IPS-NIHi7 (cell line): ENCODE results near the gene EMC1.
A peak's percentile ranks its signal among the peaks of the same experiment; 100 is the strongest.
"Not testable (repeated sequence)": the region's sequence is repeated elsewhere in the genome, so short reads cannot be mapped to it uniquely, and the experiment has no call there.

Experiments
- DNase-seq: peaks from one replicate; pipeline ENCODE4 v3.0.0; 2012; ENCODE audit warnings: mixed read lengths; ENCODE audit errors: extremely low spot score

Gene EMC1

GRCh38 chr1:19260211-19261138 lies 9.2 kb upstream of the EMC1 start:
- DNase-seq: no peak

- no peak for DNase-seq
Observed at GRCh38 chr1:19258353-19258752, 7.0 kb upstream of the EMC1 start.

- no peak for DNase-seq
Observed at GRCh38 chr1:19257178-19257914, 6.0 kb upstream of the EMC1 start.

- not testable (repeated sequence) for DNase-seq
Observed at GRCh38 chr1:19256301-19256700, 5.0 kb upstream of the EMC1 start.

GRCh38 chr1:19255288-19255687 lies 4.0 kb upstream of the EMC1 start:
- no peak for DNase-seq

GRCh38 chr1:19254416-19254815 lies 3.1 kb upstream of the EMC1 start:
- no peak for DNase-seq

GRCh38 chr1:19250629-19251304 lies 557 bp downstream of the EMC1 start:
- DNase-seq: no peak

- peak; percentile 89 for DNase-seq
Observed at GRCh38 chr1:19240673-19241538, 10.4 kb downstream of the EMC1 start.

- DNase-seq: no peak
Observed at GRCh38 chr1:19239876-19240275, 11.4 kb downstream of the EMC1 start.

GRCh38 chr1:19234224-19234623 lies 17.1 kb downstream of the EMC1 start:
- no peak for DNase-seq

GRCh38 chr1:19232524-19232846 lies 18.8 kb downstream of the EMC1 start:
- DNase-seq: peak; percentile 10

- not testable (repeated sequence) for DNase-seq
Observed at GRCh38 chr1:19231736-19232523, 19.4 kb downstream of the EMC1 start.

- DNase-seq: no peak
Observed at GRCh38 chr1:19229828-19230325, 21.4 kb downstream of the EMC1 start.

- no peak for DNase-seq
Observed at GRCh38 chr1:19229229-19229628, 22.1 kb downstream of the EMC1 start.

GRCh38 chr1:19222979-19223824 lies 28.1 kb downstream of the EMC1 start:
- DNase-seq: no peak

GRCh38 chr1:19222573-19222972 lies 28.8 kb downstream of the EMC1 start:
- no peak for DNase-seq

GRCh38 chr1:19220991-19221390 lies 30.3 kb downstream of the EMC1 start:
- no peak for DNase-seq

GRCh38 chr1:19220080-19220846 lies 31.1 kb downstream of the EMC1 start:
- DNase-seq: no peak

- no peak for DNase-seq
Observed at GRCh38 chr1:19219451-19219850, 31.9 kb downstream of the EMC1 start.
